ENCODE data around the gene OR56A4.
"Not testable (repeated sequence)": the region's sequence is repeated elsewhere in the genome, so short reads cannot be mapped to it uniquely, and the experiment has no call there.

OR56A4 gene

GRCh38 chr11:5960704-5961320 lies 45.9 kb downstream of the OR56A4 start:
- not testable (repeated sequence) for DNase-seq (ENCODE audit: low read depth in 2 of 2)

- DNase-seq (ENCODE audit: low read depth in 2 of 2): no peak
These were observed 51.2 kb downstream of the OR56A4 start for GRCh38 chr11:5955586-5955985.
